Measurements from ENCODE around the gene ZNF142.

- TF ChIP-seq POLR2A (IDR thresholded peaks at IDR 0.05; ENCODE audit: low read depth, low read length), result no peak
- no peak for TF ChIP-seq RFX5 (IDR thresholded peaks at IDR 0.05; ENCODE audit: low read depth, low read length)
- TF ChIP-seq CTCF (conservative IDR thresholded peaks at IDR 0.05; ENCODE audit: low read depth, low read length), result no peak
- TF ChIP-seq RAD21 (IDR thresholded peaks at IDR 0.05; ENCODE audit: low read length), result no peak
- no peak for TF ChIP-seq RCOR1 (IDR thresholded peaks at IDR 0.05; ENCODE audit: insufficient replicate concordance, low read length)
- no peak for TF ChIP-seq MXI1 (IDR thresholded peaks at IDR 0.05; ENCODE audit: borderline replicate concordance, low read depth, low read length)
- TF ChIP-seq BHLHE40 (IDR thresholded peaks at IDR 0.05; ENCODE audit: low read depth, low read length), result no peak
- TF ChIP-seq CHD1 (IDR thresholded peaks at IDR 0.05; ENCODE audit: low read depth, low read length), result no peak
- no peak for TF ChIP-seq MAZ (IDR thresholded peaks at IDR 0.05; ENCODE audit: borderline replicate concordance, low read depth, low read length)
These were observed 42.4 kb upstream of the ZNF142 start for GRCh38 chr2:218701806-218702205.
